ENCODE data around the gene CCDC192.

CCDC192 gene

DNA sequence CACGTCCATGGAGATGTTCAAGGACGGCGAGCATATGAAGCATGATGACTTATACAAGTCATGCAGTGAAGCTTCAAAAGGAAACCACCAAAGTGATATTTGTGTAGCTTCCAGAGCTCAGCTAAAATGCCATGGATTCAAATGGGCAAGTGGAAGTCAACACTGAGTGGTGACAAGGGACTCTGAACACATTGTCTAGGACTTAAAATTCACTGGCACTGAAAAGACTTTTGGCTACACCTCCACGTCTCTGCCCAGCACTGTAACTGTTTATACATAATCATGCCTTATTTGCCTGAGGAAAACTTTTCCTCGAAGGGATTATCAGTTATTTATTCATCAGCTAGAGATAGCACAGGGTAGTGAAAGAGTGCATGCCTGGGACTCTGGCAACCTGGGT is 39.1 kb upstream of the CCDC192 start:
- H3K36me3 ChIP-seq (ENCODE audit: control insufficient read depth, low read length), result no peaks in the 10 kb centered on the region
- H4K20me1 ChIP-seq (ENCODE audit: control insufficient read depth, insufficient read depth, low read depth, low read length), result no peaks in the 10 kb centered on the region
- H3K4me1 ChIP-seq (ENCODE audit: control insufficient read depth, low read length), result no peaks in the 10 kb centered on the region
- no peaks in the 10 kb centered on the region for H3K27me3 ChIP-seq (ENCODE audit: control insufficient read depth, low read length)
- H3F3A ChIP-seq (ENCODE audit: control insufficient read depth, insufficient read depth), result no peaks in the 10 kb centered on the region
- H3K4me3 ChIP-seq (ENCODE audit: low read length), result no peak overlapping the region
- H3K79me2 ChIP-seq (ENCODE audit: control insufficient read depth, low read length), result no peaks in the 10 kb centered on the region
- no peaks in the 10 kb centered on the region for H3K9me2 ChIP-seq (replicated peaks; ENCODE audit: control insufficient read depth, low read length)
- H3K4me2 ChIP-seq (ENCODE audit: low read length), result no peak overlapping the region
- H3K27ac ChIP-seq (ENCODE audit: low read depth, low read length), result no peak overlapping the region
- H3K9me3 ChIP-seq (ENCODE audit: control insufficient read depth, insufficient read depth, low read length), result no peaks in the 10 kb centered on the region
- TF ChIP-seq, protein P1, sequence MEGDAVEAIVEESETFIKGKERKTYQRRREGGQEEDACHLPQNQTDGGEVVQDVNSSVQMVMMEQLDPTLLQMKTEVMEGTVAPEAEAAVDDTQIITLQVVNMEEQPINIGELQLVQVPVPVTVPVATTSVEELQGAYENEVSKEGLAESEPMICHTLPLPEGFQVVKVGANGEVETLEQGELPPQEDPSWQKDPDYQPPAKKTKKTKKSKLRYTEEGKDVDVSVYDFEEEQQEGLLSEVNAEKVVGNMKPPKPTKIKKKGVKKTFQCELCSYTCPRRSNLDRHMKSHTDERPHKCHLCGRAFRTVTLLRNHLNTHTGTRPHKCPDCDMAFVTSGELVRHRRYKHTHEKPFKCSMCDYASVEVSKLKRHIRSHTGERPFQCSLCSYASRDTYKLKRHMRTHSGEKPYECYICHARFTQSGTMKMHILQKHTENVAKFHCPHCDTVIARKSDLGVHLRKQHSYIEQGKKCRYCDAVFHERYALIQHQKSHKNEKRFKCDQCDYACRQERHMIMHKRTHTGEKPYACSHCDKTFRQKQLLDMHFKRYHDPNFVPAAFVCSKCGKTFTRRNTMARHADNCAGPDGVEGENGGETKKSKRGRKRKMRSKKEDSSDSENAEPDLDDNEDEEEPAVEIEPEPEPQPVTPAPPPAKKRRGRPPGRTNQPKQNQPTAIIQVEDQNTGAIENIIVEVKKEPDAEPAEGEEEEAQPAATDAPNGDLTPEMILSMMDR (IDR thresholded peaks at IDR 0.05; ENCODE audit: low read depth, low read length, poor library complexity, severe bottlenecking), result no peak
- no peak for TF ChIP-seq EZH2phosphoT487 (IDR thresholded peaks at IDR 0.05; ENCODE audit: borderline replicate concordance, low read length)

DNA sequence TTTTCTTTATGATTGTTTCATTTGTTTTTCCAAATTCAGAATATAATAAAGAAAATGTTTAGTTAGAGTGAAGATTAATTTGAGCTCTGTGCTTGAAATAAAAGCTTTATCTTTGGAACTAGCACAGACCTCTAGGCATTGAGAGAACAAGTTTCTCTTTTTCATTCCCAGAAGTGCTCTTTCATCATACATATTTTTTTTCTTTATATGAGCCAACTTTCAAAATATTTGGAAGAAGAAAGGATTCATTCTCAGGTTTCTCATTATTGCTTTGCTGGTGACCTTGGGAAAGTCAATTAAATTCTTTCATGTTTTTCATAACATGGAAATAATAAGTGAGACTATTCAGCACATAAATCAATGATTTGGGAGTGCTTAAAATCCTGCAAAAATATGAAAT is 37.5 kb upstream of the CCDC192 start:
- no peak for TF ChIP-seq EZH2phosphoT487 (IDR thresholded peaks at IDR 0.05; ENCODE audit: borderline replicate concordance, low read length)
- TF ChIP-seq, protein P1 (IDR thresholded peaks at IDR 0.05; ENCODE audit: low read depth, low read length, poor library complexity, severe bottlenecking), result no peak
- Histone ChIP-seq H3K9me3 (ENCODE audit: control insufficient read depth, insufficient read depth, low read length) (no peaks in the 10 kb centered on the region), H3F3A (ENCODE audit: control insufficient read depth, insufficient read depth) (no peaks in the 10 kb centered on the region), H3K79me2 (ENCODE audit: control insufficient read depth, low read length) (no peaks in the 10 kb centered on the region), H4K20me1 (ENCODE audit: control insufficient read depth, insufficient read depth, low read depth, low read length) (no peaks in the 10 kb centered on the region), H3K27ac (ENCODE audit: low read depth, low read length) (no peak overlapping the region), H3K4me1 (ENCODE audit: control insufficient read depth, low read length) (no peaks in the 10 kb centered on the region), H3K9me2 (replicated peaks; ENCODE audit: control insufficient read depth, low read length) (no peaks in the 10 kb centered on the region), H3K27me3 (ENCODE audit: control insufficient read depth, low read length) (no peaks in the 10 kb centered on the region), H3K4me2 (ENCODE audit: low read length) (no peak overlapping the region), H3K36me3 (ENCODE audit: control insufficient read depth, low read length) (no peaks in the 10 kb centered on the region), H3K4me3 (ENCODE audit: low read length) (no peak overlapping the region)

DNA sequence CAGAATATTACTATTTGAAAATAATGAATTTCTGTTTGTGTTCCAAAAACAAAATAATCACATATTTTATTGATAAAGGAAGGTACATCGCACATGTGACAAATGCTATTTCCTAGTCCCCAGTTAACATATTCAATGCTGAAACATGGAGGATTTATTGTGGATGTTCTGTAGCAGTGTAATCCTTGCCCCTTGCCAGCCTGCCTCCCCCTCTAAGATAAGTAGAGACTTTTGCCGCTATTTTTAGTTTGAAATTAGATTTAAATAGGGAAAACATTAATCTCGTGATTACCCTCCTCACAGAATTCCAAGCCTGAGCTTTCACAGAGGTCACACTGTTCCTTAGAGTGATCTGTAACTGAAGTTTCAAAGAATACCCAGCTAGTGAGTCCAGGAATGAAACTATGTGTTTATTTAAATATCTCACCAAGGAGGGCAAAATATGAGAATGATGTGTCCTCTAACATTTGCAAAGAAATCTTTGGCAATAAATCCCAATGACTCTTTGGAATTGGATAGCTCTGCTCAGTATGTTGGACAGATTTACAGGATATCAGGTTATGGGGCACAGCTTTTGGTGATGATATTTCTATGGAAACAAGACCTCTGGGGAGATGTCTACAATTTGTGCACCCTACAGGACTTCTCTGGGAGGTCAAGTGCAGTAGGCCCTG is 37.0 kb upstream of the CCDC192 start:
- H3K27ac ChIP-seq (ENCODE audit: low read depth, low read length), result no peak overlapping the region
- no peaks in the 10 kb centered on the region for H3F3A ChIP-seq (ENCODE audit: control insufficient read depth, insufficient read depth)
- no peak for TF ChIP-seq EZH2phosphoT487 (IDR thresholded peaks at IDR 0.05; ENCODE audit: borderline replicate concordance, low read length)
- TF ChIP-seq, protein P1 (IDR thresholded peaks at IDR 0.05; ENCODE audit: low read depth, low read length, poor library complexity, severe bottlenecking), result no peak

More for the DNA sequence above, 37.0 kb upstream of the CCDC192 start:
- Histone ChIP-seq H4K20me1 (ENCODE audit: control insufficient read depth, insufficient read depth, low read depth, low read length) (no peaks in the 10 kb centered on the region), H3K79me2 (ENCODE audit: control insufficient read depth, low read length) (no peaks in the 10 kb centered on the region), H3K9me3 (ENCODE audit: control insufficient read depth, insufficient read depth, low read length) (no peaks in the 10 kb centered on the region), H3K4me3 (ENCODE audit: low read length) (no peak overlapping the region), H3K9me2 (replicated peaks; ENCODE audit: control insufficient read depth, low read length) (no peaks in the 10 kb centered on the region), H3K36me3 (ENCODE audit: control insufficient read depth, low read length) (no peaks in the 10 kb centered on the region), H3K4me2 (ENCODE audit: low read length) (no peak overlapping the region), H3K4me1 (ENCODE audit: control insufficient read depth, low read length) (no peaks in the 10 kb centered on the region), H3K27me3 (ENCODE audit: control insufficient read depth, low read length) (no peaks in the 10 kb centered on the region)
